IPS-18a (cell line): ENCODE data around the gene ING4.

Experiments
- H3K27ac ChIP-seq: one replicate; pipeline ENCODE4 v1.5.1; 2013; ENCODE audit warnings: low read length
- H3K27me3 ChIP-seq: one replicate; pipeline ENCODE4 v1.6.1; 2013; ENCODE audit warnings: mild to moderate bottlenecking, low read length; ENCODE audit not compliant: control insufficient read depth, insufficient read depth
- H3K36me3 ChIP-seq: one replicate; pipeline ENCODE4 v1.6.1; 2013; ENCODE audit warnings: low read depth, low read length; ENCODE audit not compliant: control insufficient read depth
- H3K4me1 ChIP-seq: one replicate; pipeline ENCODE4 v1.6.1; 2013; ENCODE audit warnings: low read depth, low read length; ENCODE audit not compliant: control insufficient read depth
- H3K4me3 ChIP-seq: one replicate; pipeline ENCODE4 v1.5.1; 2013; ENCODE audit warnings: low read length
- H3K9ac ChIP-seq: one replicate; pipeline ENCODE4 v1.6.1; 2013; ENCODE audit warnings: mild to moderate bottlenecking, low read length, moderate library complexity
- H3K9me3 ChIP-seq: one replicate; pipeline ENCODE4 v1.6.1; 2013; ENCODE audit warnings: low read depth, low read length; ENCODE audit not compliant: control insufficient read depth

ING4 gene

GRCh38 chr12:6696690-6697583, 34.0 kb upstream of the ING4 start:
- Histone ChIP-seq H3K4me3 (no peak overlapping the region), H3K36me3 (no peaks in the 10 kb centered on the region), H3K27ac (no peak overlapping the region), H3K9me3 (no peaks in the 10 kb centered on the region), H3K9ac (no peak overlapping the region), H3K27me3 (peaks cover 26% of the 10 kb centered on the region), H3K4me1 (no peaks in the 10 kb centered on the region)

DNA sequence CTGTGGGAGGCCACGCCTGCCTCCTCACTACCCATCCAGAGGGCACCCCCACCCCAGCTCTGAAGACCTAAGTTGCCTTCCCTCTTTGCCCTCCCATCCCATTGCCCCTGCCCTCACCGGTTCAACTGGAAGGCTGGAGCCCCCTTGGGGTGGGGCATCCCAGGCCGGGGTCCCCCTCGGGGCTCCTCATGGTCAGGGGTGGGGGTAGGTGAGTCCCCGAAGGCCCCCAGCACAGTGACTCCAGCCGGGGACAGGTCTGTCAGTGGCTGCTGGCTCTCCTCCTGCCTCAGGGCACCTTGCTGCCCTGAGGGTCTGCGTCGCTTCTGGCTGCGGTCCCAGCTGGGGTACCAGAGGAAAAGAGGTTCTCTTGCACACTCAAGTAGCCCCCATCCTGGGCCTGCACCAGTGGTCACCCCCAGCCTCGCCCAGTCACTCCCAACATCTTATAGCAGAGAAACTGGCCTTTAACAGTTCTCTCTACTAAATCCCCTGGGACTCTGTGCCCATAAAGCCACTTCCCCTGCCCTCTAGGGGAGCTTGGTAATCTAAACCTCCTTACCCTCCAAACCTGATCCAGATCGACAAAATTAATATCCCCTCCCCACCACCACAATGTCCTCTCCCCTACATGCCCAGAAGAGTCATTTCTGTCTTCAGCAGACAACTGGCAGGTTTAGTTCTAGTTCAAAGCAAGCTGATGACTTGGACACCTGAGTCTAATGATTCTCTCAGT, 32.6 kb upstream of the ING4 start:
- H3K36me3 ChIP-seq = no peaks in the 10 kb centered on the region
- H3K27ac ChIP-seq = no peak overlapping the region
- H3K27me3 ChIP-seq = peaks cover 13% of the 10 kb centered on the region
- no peaks in the 10 kb centered on the region for H3K4me1 ChIP-seq
- H3K4me3 ChIP-seq = no peak overlapping the region
- no peaks in the 10 kb centered on the region for H3K9me3 ChIP-seq
- H3K9ac ChIP-seq = no peak overlapping the region

DNA sequence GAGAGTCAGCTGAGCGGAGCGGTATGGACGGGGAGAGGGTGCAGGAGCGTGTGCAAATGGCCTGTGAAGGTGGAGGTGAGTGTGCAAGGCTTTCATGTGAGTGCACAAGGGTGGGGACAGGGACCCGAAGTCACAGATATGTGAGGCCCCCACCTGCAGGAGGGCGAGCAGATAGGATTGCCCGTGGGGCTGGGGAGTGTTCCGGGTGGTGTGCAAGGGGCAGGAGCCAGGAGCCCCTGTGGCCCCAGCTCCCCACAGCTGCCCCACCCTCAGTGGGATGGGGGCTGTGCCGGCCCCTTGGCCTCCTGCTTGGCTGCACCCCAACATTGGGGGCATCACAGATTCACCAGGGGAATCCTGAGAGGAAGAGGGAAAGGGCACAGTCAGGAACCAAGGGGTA, 31.8 kb upstream of the ING4 start:
- Histone ChIP-seq H3K4me3 (no peak overlapping the region), H3K9ac (no peak overlapping the region), H3K27ac (no peak overlapping the region), H3K27me3 (peaks cover 12% of the 10 kb centered on the region), H3K36me3 (no peaks in the 10 kb centered on the region), H3K4me1 (no peaks in the 10 kb centered on the region), H3K9me3 (no peaks in the 10 kb centered on the region)

DNA sequence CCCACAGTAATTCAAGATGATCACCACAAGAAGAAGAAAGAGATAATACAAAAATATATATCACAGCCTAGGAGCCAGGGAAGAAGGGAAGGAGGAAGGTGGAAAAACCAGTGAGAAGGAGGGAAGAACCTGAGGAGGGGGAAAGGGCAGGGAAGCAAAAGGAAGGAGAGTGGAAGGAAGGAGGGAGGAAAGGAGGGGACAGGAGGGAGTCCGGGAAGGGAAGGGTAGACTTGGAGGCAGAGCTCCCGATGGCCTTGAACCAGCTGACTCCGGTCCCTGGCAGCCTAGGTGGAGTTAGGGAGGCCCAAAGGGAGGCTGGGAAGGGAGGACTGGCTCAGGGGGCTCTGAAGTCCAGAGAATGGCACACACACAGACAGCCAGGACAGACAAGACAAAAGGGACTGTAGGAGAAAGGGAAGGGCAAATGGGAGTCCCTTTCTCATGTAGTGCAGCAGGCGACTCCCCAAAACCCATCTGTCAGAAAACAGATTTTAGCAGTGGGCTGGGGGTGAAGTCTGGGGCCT, 31.0 kb upstream of the ING4 start:
- Histone ChIP-seq H3K9me3 (no peaks in the 10 kb centered on the region), H3K4me3 (no peak overlapping the region), H3K27me3 (peaks cover 4% of the 10 kb centered on the region), H3K4me1 (no peaks in the 10 kb centered on the region), H3K36me3 (no peaks in the 10 kb centered on the region), H3K9ac (no peak overlapping the region), H3K27ac (no peak overlapping the region)

DNA sequence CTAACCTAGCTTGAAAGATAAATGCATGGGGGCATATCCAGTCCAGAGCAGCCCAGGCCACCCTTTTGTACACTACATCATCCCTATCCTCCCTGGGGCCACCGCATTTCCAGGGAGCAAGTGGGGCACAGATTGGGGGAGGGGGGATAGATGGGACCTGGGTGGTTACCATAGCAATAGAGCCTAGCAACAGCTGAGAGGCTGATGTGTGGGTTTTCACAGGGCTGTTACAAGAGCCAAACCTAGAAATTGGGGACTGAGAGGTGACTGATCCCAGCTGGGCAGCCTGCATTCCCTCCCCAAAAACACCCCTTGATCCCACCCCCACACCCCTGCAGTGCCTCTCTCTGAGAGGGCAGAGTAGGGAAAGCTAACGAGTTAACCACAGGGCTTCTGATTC, 30.0 kb upstream of the ING4 start:
- H3K9ac ChIP-seq = no peak overlapping the region
- no peaks in the 10 kb centered on the region for H3K27me3 ChIP-seq
- H3K4me1 ChIP-seq = peaks cover 3% of the 10 kb centered on the region

GRCh38 chr12:6691473-6691872, 28.6 kb upstream of the ING4 start:
- peaks cover 12% of the 10 kb centered on the region for H3K4me1 ChIP-seq
- H3K9ac ChIP-seq = no peak overlapping the region
- no peaks in the 10 kb centered on the region for H3K36me3 ChIP-seq
- no peak overlapping the region for H3K4me3 ChIP-seq
- no peaks in the 10 kb centered on the region for H3K9me3 ChIP-seq
- no peaks in the 10 kb centered on the region for H3K27me3 ChIP-seq
- no peak overlapping the region for H3K27ac ChIP-seq

More for the DNA sequence above, 30.0 kb upstream of the ING4 start:
- no peak overlapping the region for H3K4me3 ChIP-seq
- H3K36me3 ChIP-seq = no peaks in the 10 kb centered on the region
- no peak overlapping the region for H3K27ac ChIP-seq
- no peaks in the 10 kb centered on the region for H3K9me3 ChIP-seq

DNA sequence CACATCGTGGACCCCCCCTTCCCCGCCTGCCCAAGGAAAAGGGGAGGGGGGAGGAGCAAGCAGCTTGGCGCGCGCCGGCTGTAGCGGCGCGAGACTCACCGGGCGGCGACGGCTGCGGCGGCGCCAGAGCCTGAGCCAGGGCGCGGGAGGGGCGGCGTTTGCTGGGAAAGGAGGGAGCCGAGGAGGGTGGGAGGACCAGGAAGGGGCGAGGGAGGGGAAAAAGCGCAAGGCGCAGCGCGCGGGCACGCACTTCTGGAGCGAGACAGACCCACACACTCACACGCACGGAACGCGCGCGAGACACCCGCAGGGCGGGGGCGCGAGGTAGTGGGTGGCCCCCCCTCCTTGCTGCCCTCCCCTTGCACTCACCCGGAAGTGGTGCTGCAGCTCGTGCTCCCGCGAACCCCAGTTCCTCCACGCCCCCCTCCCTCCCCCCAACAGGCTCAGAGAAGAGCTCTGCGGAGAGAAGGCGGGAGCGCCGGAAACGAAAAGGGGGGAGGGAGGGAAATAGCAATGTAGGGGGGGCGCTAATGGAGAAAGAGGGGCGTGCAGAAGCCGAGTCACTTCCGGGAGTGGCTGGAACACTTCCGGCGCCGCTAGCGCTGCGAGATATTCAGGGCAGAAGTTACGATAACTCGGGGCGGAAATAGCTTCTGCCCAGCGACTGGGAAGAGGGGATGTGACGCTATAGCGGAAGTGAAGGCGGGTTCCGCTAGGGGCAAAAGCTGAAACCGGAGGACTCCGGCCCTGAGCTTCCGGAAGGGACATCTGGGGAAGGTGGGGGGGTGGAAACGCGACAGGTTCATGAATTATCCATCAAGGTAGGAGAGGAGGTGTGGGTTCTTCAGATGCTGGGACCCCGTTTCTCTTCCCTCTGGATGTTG, 26.3 kb upstream of the ING4 start, which contains the start of gene ZNF384:
Gene ZNF384 (minus strand): TSS at position 377 of the 884 bp plus-strand sequence. CDS start 9,855 bp downstream, outside the sequence.
- Histone ChIP-seq H3K27me3 (no peaks in the 10 kb centered on the region), H3K36me3 (no peaks in the 10 kb centered on the region), H3K9ac (peak within 1 kb of the TSS; percentile 90), H3K9me3 (no peaks in the 10 kb centered on the region), H3K4me3 (peak within 1 kb of the TSS; percentile 78), H3K27ac (peak within 1 kb of the TSS; percentile 76), H3K4me1 (peaks cover 12% of the 10 kb centered on the region)

GRCh38 chr12:6688543-6688998, 25.7 kb upstream of the ING4 start:
- Histone ChIP-seq H3K4me3 (peak overlapping the region; percentile 78), H3K9me3 (no peaks in the 10 kb centered on the region), H3K4me1 (peaks cover 12% of the 10 kb centered on the region), H3K9ac (peak overlapping the region; percentile 90), H3K27ac (peak overlapping the region; percentile 76), H3K36me3 (no peaks in the 10 kb centered on the region), H3K27me3 (no peaks in the 10 kb centered on the region)

DNA sequence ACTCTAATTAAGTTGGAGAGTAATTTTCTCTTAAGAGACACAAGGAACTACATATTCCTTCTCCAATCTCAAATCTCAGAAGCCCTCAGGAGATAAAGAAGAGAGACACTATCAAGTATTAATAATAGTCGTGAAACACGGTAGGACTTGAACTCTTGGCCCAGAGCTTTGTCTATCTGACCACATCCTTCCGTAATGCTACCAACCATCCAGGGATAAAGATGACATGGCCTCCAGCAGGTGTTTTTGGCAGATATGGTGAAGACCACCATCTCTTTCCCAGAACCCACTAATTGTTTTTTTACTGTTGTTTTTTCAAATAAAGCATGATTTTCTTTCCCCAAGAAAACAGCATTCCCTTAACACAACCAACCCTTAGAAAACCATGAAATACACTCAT, 22.9 kb upstream of the ING4 start:
- no peaks in the 10 kb centered on the region for H3K9me3 ChIP-seq
- no peak overlapping the region for H3K9ac ChIP-seq
- H3K4me1 ChIP-seq = peaks cover 12% of the 10 kb centered on the region
- H3K4me3 ChIP-seq = no peak overlapping the region
- no peaks in the 10 kb centered on the region for H3K27me3 ChIP-seq
- H3K36me3 ChIP-seq = no peaks in the 10 kb centered on the region
- no peak overlapping the region for H3K27ac ChIP-seq

- H3K4me1 ChIP-seq = peaks cover 12% of the 10 kb centered on the region
- no peak overlapping the region for H3K27ac ChIP-seq
- peaks cover 2% of the 10 kb centered on the region for H3K36me3 ChIP-seq
- H3K4me3 ChIP-seq = no peak overlapping the region
- no peaks in the 10 kb centered on the region for H3K27me3 ChIP-seq
- H3K9ac ChIP-seq = no peak overlapping the region
- no peaks in the 10 kb centered on the region for H3K9me3 ChIP-seq
Measured at GRCh38 chr12:6684609-6685008, 21.7 kb upstream of the ING4 start.

GRCh38 chr12:6676962-6677361, 14.0 kb upstream of the ING4 start:
- peaks cover 67% of the 10 kb centered on the region for H3K36me3 ChIP-seq
- no peak overlapping the region for H3K9ac ChIP-seq

More at GRCh38 chr12:6676962-6677361, 14.0 kb upstream of the ING4 start:
- no peaks in the 10 kb centered on the region for H3K4me1 ChIP-seq
- no peaks in the 10 kb centered on the region for H3K27me3 ChIP-seq
- no peaks in the 10 kb centered on the region for H3K9me3 ChIP-seq
- no peak overlapping the region for H3K27ac ChIP-seq
- no peak overlapping the region for H3K4me3 ChIP-seq
